Erythroblast (primary cell): ENCODE data around the gene CFAP100.

Experiments used
- DNase-seq, 2 experiments: peaks; one replicate each; lab custom pipeline; 2025; lab: John Stamatoyannopoulos, UW
- GATA1 ChIP-seq: IDR thresholded peaks from 2 replicates; pipeline ENCODE4 v1.6.1; 2011; ENCODE audit warnings: low read depth, mild to moderate bottlenecking, control low read depth, low read length, moderate library complexity
- POLR2A ChIP-seq: IDR thresholded peaks from 2 replicates; pipeline ENCODE4 v1.6.1; 2011; ENCODE audit warnings: mild to moderate bottlenecking, low read length

CFAP100 gene

DNA sequence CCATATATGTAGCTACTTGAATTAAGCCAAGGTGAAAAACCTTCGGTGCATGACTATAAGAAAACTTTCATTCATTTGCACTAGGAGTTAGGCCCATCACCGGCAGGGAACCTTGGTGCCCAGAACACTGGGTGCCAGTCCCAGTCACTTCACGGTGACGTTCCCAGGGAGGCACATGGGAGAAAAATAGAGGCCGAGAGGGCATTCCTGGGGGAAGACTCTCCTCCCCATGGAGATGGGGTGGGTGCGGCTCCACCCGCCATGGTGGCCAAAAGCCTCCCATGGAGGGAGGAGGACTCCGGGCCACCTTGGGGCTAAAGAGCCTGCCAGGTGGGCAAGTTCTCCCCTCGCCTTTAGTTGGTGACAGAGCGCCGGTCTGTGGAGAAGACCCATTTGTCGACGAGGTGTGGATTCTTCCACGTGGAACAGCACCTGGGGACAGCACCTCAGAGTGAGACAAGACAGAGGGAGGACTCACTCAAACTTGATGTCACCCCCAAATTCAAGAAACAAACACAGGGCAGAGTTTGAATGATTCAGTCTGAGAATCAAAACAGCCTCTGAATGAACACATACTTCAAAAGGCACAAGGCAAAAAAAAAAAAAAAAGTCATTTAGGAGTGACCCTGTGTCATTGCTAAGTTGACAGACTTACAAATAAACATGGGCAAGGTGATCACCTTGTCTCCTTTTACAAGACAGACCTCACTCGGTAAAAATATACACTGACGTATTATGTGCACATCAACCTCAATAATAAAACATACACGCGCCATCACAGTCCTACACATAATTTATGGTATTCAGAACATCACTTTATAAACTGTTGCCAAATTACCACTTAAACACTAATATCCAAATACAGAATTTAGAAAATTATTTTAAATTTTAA is 42.4 kb downstream of the CFAP100 start:
- TF ChIP-seq GATA1: no peak
- no peak for TF ChIP-seq POLR2A
- no peak for DNase-seq

GRCh38 chr3:126438186-126438585 is 43.5 kb downstream of the CFAP100 start:
- no peak for TF ChIP-seq GATA1
- DNase-seq: no peak

GRCh38 chr3:126438746-126439145 is 44.0 kb downstream of the CFAP100 start:
- TF ChIP-seq GATA1 (no peak), POLR2A (no peak)
- no peak for DNase-seq

GRCh38 chr3:126439346-126439967 is 44.7 kb downstream of the CFAP100 start:
- TF ChIP-seq GATA1 (no peak), POLR2A (no peak)
- DNase-seq: no peak

- no peak for DNase-seq
- no peak for TF ChIP-seq GATA1
- TF ChIP-seq POLR2A: no peak
These were observed 45.4 kb downstream of the CFAP100 start for GRCh38 chr3:126439968-126440708.

DNA sequence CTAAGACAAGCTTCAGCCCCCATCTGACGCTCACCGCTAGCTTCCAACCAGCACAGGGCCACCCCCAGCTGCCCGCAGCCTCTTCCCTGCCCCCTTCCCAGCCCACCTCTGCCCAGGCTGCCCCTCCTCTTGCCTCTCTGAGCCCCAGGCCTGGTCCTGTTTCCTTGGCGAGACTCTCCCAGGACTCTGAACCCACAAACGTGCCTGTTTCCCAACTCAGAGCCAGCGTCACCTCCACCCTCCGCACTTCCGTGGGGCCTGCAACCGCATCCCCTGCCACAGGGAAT is 45.9 kb downstream of the CFAP100 start:
- no peak for DNase-seq
- TF ChIP-seq GATA1: no peak
- TF ChIP-seq POLR2A: no peak

- no peak for DNase-seq
- TF ChIP-seq GATA1 (no peak), POLR2A (no peak)
These were observed 46.7 kb downstream of the CFAP100 start for GRCh38 chr3:126441256-126441880.

DNA sequence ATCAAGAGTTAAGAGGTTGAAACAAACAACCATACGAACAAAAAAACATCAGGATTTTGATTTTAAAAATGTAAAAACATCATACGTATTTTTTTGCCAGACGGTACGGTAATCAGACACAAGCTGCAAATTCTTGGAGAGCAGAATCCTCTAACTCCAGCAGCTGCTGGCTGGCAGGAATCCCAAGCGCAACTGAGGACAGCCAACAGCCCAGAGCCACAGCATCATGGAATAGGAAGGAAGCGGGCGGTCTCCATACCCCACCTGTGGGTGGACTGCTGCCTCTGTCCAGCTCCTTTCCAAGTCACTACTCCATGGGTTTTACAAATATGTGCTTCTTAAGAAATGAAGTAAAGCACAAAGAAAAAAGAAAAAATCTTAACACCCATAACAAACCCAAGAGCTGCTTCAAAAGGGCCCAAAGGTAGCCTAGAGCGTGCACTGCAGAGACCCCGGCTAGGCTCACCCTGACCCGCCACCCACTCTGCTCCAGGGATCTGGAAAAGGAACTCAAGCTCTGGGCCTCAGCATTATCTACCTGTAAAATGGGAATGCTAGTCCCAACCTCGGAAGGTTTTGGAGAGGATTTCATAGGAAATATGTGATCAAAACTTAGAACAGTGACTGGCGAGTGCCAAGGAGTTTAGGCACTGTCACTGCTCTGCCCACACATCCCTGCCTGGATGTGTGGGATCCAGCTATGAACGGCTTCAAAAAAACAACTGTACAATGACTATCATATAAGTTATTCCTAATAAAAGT is 47.6 kb downstream of the CFAP100 start:
- no peak for TF ChIP-seq GATA1
- no peak for TF ChIP-seq POLR2A
- DNase-seq: no peak

DNA sequence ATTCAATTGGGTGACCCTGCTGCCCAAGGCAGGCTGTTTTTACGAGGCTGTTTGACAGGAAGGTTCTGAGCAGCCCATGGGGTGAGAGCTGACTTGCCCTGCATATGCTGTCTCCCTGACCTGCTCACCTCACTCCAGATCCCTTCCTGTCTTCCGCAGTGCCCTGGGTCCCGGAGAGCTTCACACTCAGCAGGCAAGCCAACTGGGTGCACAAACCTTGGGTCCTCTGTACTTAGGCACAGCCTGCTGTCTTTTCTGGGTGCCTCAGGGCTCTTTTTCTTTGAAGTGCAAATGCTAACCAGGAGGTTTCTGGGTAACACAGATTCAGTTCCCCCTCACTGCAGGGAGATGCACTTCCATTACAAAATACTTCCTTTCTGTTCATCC is 48.1 kb downstream of the CFAP100 start:
- no peak for DNase-seq
- TF ChIP-seq POLR2A (no peak), GATA1 (no peak)

DNA sequence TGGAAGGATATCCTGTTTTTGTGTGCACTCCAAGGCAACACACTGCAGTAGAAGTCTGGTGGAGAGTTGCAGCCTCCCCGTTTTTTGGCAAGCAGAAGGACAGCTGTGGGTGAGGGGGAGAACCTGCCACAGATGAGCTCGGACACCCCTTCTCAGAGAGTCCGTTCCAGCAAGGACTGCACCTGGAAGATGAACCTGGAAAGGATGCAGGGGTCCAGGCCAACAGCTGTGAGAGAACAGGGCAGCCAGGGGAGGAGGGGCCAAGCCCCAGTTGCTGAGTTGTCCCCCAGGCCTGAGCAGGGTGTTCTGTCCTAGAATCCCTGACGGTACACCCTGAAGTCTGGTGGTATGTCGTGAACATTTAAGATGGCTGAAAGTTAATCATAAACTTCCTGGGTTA is 50.8 kb downstream of the CFAP100 start:
- DNase-seq: no peak
- no peak for TF ChIP-seq GATA1
- no peak for TF ChIP-seq POLR2A

GRCh38 chr3:126446301-126446700 is 51.6 kb downstream of the CFAP100 start:
- DNase-seq: no peak
- TF ChIP-seq POLR2A (no peak), GATA1 (no peak)

- no peak for TF ChIP-seq GATA1
- TF ChIP-seq POLR2A: no peak
These were observed 52.1 kb downstream of the CFAP100 start for GRCh38 chr3:126446791-126447190.

DNA sequence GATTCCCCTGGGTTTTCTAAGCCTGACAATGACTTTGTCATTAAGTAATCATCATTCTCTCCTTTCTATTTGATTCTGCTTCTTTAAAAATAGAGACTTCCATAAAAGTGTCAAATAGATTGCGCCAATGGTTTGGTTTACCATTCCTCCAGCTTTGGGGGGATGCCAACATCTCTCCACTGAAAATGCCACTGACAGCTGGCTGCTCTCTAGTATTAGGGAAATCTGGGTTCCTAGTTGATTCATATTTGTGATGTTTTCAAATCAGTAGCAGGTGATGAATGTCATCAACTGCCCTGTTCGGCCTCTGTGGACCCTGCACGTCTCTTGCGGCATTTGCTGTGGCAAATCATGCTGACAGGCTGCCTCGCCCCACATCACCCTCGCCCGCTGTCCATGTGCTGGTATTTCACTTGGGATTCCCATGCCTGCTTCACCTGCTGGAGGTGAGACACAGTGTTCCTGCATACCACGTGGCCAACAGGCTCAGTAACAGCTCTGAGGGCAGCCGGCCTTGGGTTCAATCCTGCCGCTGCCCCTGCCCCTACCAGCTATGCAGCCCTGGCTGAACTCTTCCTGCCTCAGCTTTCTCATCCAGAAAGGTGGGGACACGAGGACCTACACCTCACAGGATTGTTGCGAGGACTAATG is 52.9 kb downstream of the CFAP100 start:
- DNase-seq: no peak

More at GRCh38 chr3:126446791-126447190, 52.1 kb downstream of the CFAP100 start:
- DNase-seq: no peak

More for the DNA sequence above, 52.9 kb downstream of the CFAP100 start:
- TF ChIP-seq POLR2A: no peak
- TF ChIP-seq GATA1: no peak
